HEK293T (cell line): ENCODE measurements around the gene ARL2BP.

Experiments used
- CTBP1 ChIP-seq: fragments of 450-650 bp; IDR thresholded peaks from 2 replicates; pipeline ENCODE4 v1.6.1; 2016; ENCODE audit warnings: borderline replicate concordance
- ELF4 ChIP-seq: fragments of 450-650 bp; IDR thresholded peaks from 2 replicates; pipeline ENCODE4 v1.6.1; 2017; ENCODE audit warnings: antibody characterized with exemption
- FOXA1 ChIP-seq: fragments of 450-650 bp; IDR thresholded peaks from 2 replicates; pipeline ENCODE4 v1.6.1; 2016; ENCODE audit warnings: mild to moderate bottlenecking
- HDGF ChIP-seq: fragments of 450-650 bp; IDR thresholded peaks from 2 replicates; pipeline ENCODE4 v1.6.1; 2017; ENCODE audit warnings: antibody characterized with exemption, borderline replicate concordance
- NFRKB ChIP-seq: fragments of 450-650 bp; IDR thresholded peaks from 2 replicates; pipeline ENCODE4 v1.6.1; 2016; ENCODE audit warnings: mild to moderate bottlenecking, moderate library complexity
- SP1 ChIP-seq: fragments of 450-650 bp; IDR thresholded peaks from 2 replicates; pipeline ENCODE4 v1.6.1; 2017
- SUZ12 ChIP-seq: fragments of 450-650 bp; IDR thresholded peaks from 2 replicates; pipeline ENCODE4 v1.6.1; 2016; ENCODE audit warnings: mild to moderate bottlenecking

DNA sequence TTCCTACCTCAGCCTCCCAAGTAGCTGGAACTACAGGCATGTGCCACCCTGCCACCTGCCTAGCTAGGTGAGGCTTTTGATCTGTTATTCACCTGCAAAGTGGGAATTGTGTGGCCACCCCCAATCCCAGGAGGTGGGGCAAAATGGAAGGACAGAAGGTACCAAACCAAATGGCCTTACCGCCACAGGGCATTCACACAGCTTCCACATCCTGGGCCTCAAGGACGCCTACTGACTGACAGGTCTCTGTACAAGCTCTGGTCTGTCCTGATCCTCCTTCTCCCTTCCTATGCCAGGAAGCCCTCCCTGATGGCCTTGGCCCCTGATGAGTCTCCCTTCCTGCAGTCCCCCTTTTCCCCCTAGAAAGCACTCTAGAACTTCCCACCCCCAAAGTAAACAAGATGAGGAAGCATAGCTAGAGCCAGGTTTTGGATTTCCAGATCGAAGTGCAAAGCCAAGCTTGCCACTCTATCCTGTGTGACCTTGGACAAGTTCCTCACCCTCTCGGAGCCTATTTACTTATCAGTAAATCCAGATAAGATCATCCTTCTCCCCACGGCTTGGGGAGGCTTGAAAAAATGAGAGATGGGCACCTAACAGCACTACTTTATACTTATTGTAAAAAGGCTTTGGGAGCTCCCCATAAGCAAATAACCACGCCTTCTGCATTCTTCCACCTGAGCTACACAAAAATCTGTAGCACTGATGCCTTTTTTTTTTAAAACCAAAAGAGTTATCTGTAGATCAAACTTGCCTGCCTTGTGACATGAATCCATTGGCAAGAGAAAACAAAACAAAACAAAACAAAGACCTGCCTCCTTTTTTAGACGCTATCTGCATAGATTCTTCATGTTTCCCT is 35.0 kb downstream of the ARL2BP start:
- TF ChIP-seq SP1 (no peak), CTBP1 (no peak), HDGF (no peak), NFRKB (no peak), FOXA1 (no peak), ELF4 (no peak), SUZ12 (no peak)
